ENCODE results near the gene ZNF184.
A peak's percentile ranks its signal among the peaks of the same experiment; 100 is the strongest.

The ZNF184 gene

GRCh38 chr6:27477318-27478013, 4.6 kb upstream of the ZNF184 start:
- H3K9ac ChIP-seq (ENCODE audit: low read length): peak overlapping the region; percentile 91
- no peaks in the 10 kb centered on the region for H3K36me3 ChIP-seq (ENCODE audit: insufficient read depth, low read length)
- no peaks in the 10 kb centered on the region for H3K9me3 ChIP-seq (ENCODE audit: low read length)
- peak overlapping the region in 1 of 2 donors; percentile 85 for H3K4me3 ChIP-seq (ENCODE audit: low read depth in 1 of 2, low read length in 2 of 2)
- H3K27ac ChIP-seq (ENCODE audit: low read depth, low read length): no peak overlapping the region
- no peaks in the 10 kb centered on the region for H3K27me3 ChIP-seq (ENCODE audit: control insufficient read depth in 1 of 2, insufficient read depth in 2 of 2, low read length in 2 of 2)
- peaks cover 10% of the 10 kb centered on the region for H3K4me1 ChIP-seq (ENCODE audit: insufficient read depth, low read length)

GRCh38 chr6:27476090-27476489, 3.2 kb upstream of the ZNF184 start:
- no peak overlapping the region for H3K4me3 ChIP-seq (ENCODE audit: low read depth in 1 of 2, low read length in 2 of 2)
- no peaks in the 10 kb centered on the region for H3K9me3 ChIP-seq (ENCODE audit: low read length)
- peaks cover 21% of the 10 kb centered on the region for H3K4me1 ChIP-seq (ENCODE audit: insufficient read depth, low read length)
- H3K36me3 ChIP-seq (ENCODE audit: insufficient read depth, low read length): no peaks in the 10 kb centered on the region
- no peaks in the 10 kb centered on the region for H3K27me3 ChIP-seq (ENCODE audit: control insufficient read depth in 1 of 2, insufficient read depth in 2 of 2, low read length in 2 of 2)
- no peak overlapping the region for H3K27ac ChIP-seq (ENCODE audit: low read depth, low read length)
- H3K9ac ChIP-seq (ENCODE audit: low read length): no peak overlapping the region

GRCh38 chr6:27474672-27475071, 1.8 kb upstream of the ZNF184 start:
- Histone ChIP-seq H3K36me3 (ENCODE audit: insufficient read depth, low read length) (no peaks in the 10 kb centered on the region), H3K4me1 (ENCODE audit: insufficient read depth, low read length) (peaks cover 23% of the 10 kb centered on the region), H3K27ac (ENCODE audit: low read depth, low read length) (no peak overlapping the region), H3K4me3 (ENCODE audit: low read depth in 1 of 2, low read length in 2 of 2) (no peak overlapping the region), H3K9me3 (ENCODE audit: low read length) (no peaks in the 10 kb centered on the region), H3K27me3 (ENCODE audit: control insufficient read depth in 1 of 2, insufficient read depth in 2 of 2, low read length in 2 of 2) (no peaks in the 10 kb centered on the region), H3K9ac (ENCODE audit: low read length) (no peak overlapping the region)

- H3K4me3 ChIP-seq (ENCODE audit: low read depth in 1 of 2, low read length in 2 of 2): no peak overlapping the region
- H3K4me1 ChIP-seq (ENCODE audit: insufficient read depth, low read length): peaks cover 23% of the 10 kb centered on the region
- H3K9me3 ChIP-seq (ENCODE audit: low read length): no peaks in the 10 kb centered on the region
- H3K27me3 ChIP-seq (ENCODE audit: control insufficient read depth in 1 of 2, insufficient read depth in 2 of 2, low read length in 2 of 2): no peaks in the 10 kb centered on the region
- H3K27ac ChIP-seq (ENCODE audit: low read depth, low read length): no peak overlapping the region
- H3K9ac ChIP-seq (ENCODE audit: low read length): no peak overlapping the region
- H3K36me3 ChIP-seq (ENCODE audit: insufficient read depth, low read length): no peaks in the 10 kb centered on the region
Observed at GRCh38 chr6:27474172-27474465, 1.2 kb upstream of the ZNF184 start.

GRCh38 chr6:27472182-27472616, 706 bp downstream of the ZNF184 start:
- H3K9ac ChIP-seq (ENCODE audit: low read length): peak overlapping the region; percentile 76
- H3K9me3 ChIP-seq (ENCODE audit: low read length): no peaks in the 10 kb centered on the region
- H3K4me3 ChIP-seq (ENCODE audit: low read depth in 1 of 2, low read length in 2 of 2): peak overlapping the region; percentile 82 to 86
- no peaks in the 10 kb centered on the region for H3K36me3 ChIP-seq (ENCODE audit: insufficient read depth, low read length)
- H3K27ac ChIP-seq (ENCODE audit: low read depth, low read length): peak overlapping the region; percentile 81
- no peaks in the 10 kb centered on the region for H3K27me3 ChIP-seq (ENCODE audit: control insufficient read depth in 1 of 2, insufficient read depth in 2 of 2, low read length in 2 of 2)
- peaks cover 13% of the 10 kb centered on the region for H3K4me1 ChIP-seq (ENCODE audit: insufficient read depth, low read length)

- Histone ChIP-seq H3K4me1 (ENCODE audit: insufficient read depth, low read length) (peaks cover 13% of the 10 kb centered on the region), H3K36me3 (ENCODE audit: insufficient read depth, low read length) (no peaks in the 10 kb centered on the region), H3K9ac (ENCODE audit: low read length) (no peak overlapping the region), H3K27ac (ENCODE audit: low read depth, low read length) (no peak overlapping the region), H3K4me3 (ENCODE audit: low read depth in 1 of 2, low read length in 2 of 2) (peak overlapping the region in 1 of 2 donors; percentile 82), H3K9me3 (ENCODE audit: low read length) (no peaks in the 10 kb centered on the region), H3K27me3 (ENCODE audit: control insufficient read depth in 1 of 2, insufficient read depth in 2 of 2, low read length in 2 of 2) (no peaks in the 10 kb centered on the region)
Observed at GRCh38 chr6:27471365-27472115, 1.4 kb downstream of the ZNF184 start.

- H3K9me3 ChIP-seq (ENCODE audit: low read length): no peaks in the 10 kb centered on the region
- no peak overlapping the region for H3K4me3 ChIP-seq (ENCODE audit: low read depth in 1 of 2, low read length in 2 of 2)
- H3K27me3 ChIP-seq (ENCODE audit: control insufficient read depth in 1 of 2, insufficient read depth in 2 of 2, low read length in 2 of 2): no peaks in the 10 kb centered on the region
- no peak overlapping the region for H3K27ac ChIP-seq (ENCODE audit: low read depth, low read length)
- H3K9ac ChIP-seq (ENCODE audit: low read length): no peak overlapping the region
- peaks cover 13% of the 10 kb centered on the region for H3K4me1 ChIP-seq (ENCODE audit: insufficient read depth, low read length)
- H3K36me3 ChIP-seq (ENCODE audit: insufficient read depth, low read length): peaks cover 9% of the 10 kb centered on the region
Observed at GRCh38 chr6:27470023-27470422, 2.9 kb downstream of the ZNF184 start.

- Histone ChIP-seq H3K4me3 (ENCODE audit: low read depth in 1 of 2, low read length in 2 of 2) (no peak overlapping the region), H3K27me3 (ENCODE audit: control insufficient read depth in 1 of 2, insufficient read depth in 2 of 2, low read length in 2 of 2) (no peaks in the 10 kb centered on the region), H3K9me3 (ENCODE audit: low read length) (no peaks in the 10 kb centered on the region), H3K9ac (ENCODE audit: low read length) (no peak overlapping the region), H3K36me3 (ENCODE audit: insufficient read depth, low read length) (peaks cover 9% of the 10 kb centered on the region), H3K4me1 (ENCODE audit: insufficient read depth, low read length) (peaks cover 13% of the 10 kb centered on the region), H3K27ac (ENCODE audit: low read depth, low read length) (no peak overlapping the region)
Observed at GRCh38 chr6:27468334-27468733, 4.6 kb downstream of the ZNF184 start.

GRCh38 chr6:27452496-27452897, 20.4 kb downstream of the ZNF184 start:
- Histone ChIP-seq H3K36me3 (ENCODE audit: insufficient read depth, low read length) (peaks cover 61% of the 10 kb centered on the region), H3K4me1 (ENCODE audit: insufficient read depth, low read length) (no peaks in the 10 kb centered on the region), H3K9ac (ENCODE audit: low read length) (no peak overlapping the region), H3K27me3 (ENCODE audit: control insufficient read depth in 1 of 2, insufficient read depth in 2 of 2, low read length in 2 of 2) (no peaks in the 10 kb centered on the region), H3K4me3 (ENCODE audit: low read depth in 1 of 2, low read length in 2 of 2) (peak overlapping the region in 1 of 2 donors; percentile 4), H3K9me3 (ENCODE audit: low read length) (peaks cover 32% of the 10 kb centered on the region), H3K27ac (ENCODE audit: low read depth, low read length) (no peak overlapping the region)

- Histone ChIP-seq H3K4me1 (ENCODE audit: insufficient read depth, low read length) (no peaks in the 10 kb centered on the region), H3K27me3 (ENCODE audit: control insufficient read depth in 1 of 2, insufficient read depth in 2 of 2, low read length in 2 of 2) (no peaks in the 10 kb centered on the region), H3K36me3 (ENCODE audit: insufficient read depth, low read length) (peaks cover 56% of the 10 kb centered on the region), H3K4me3 (ENCODE audit: low read depth in 1 of 2, low read length in 2 of 2) (no peak overlapping the region), H3K9me3 (ENCODE audit: low read length) (peaks cover 32% of the 10 kb centered on the region), H3K9ac (ENCODE audit: low read length) (no peak overlapping the region), H3K27ac (ENCODE audit: low read depth, low read length) (no peak overlapping the region)
Observed at GRCh38 chr6:27451660-27452390, 21.1 kb downstream of the ZNF184 start.

GRCh38 chr6:27448456-27448855, 24.4 kb downstream of the ZNF184 start:
- Histone ChIP-seq H3K27me3 (ENCODE audit: control insufficient read depth in 1 of 2, insufficient read depth in 2 of 2, low read length in 2 of 2) (no peaks in the 10 kb centered on the region), H3K4me1 (ENCODE audit: insufficient read depth, low read length) (no peaks in the 10 kb centered on the region), H3K27ac (ENCODE audit: low read depth, low read length) (no peak overlapping the region), H3K9me3 (ENCODE audit: low read length) (peaks cover 22% of the 10 kb centered on the region), H3K36me3 (ENCODE audit: insufficient read depth, low read length) (peaks cover 22% of the 10 kb centered on the region), H3K4me3 (ENCODE audit: low read depth in 1 of 2, low read length in 2 of 2) (no peak overlapping the region), H3K9ac (ENCODE audit: low read length) (no peak overlapping the region)
